GM18868 (cell line): ENCODE results near the gene MCF2L.
"Not testable (repeated sequence)": the region's sequence is repeated elsewhere in the genome, so short reads cannot be mapped to it uniquely, and the experiment has no call there.

Source experiments
- ATAC-seq: cut with Tn5 transposase; IDR thresholded peaks from one replicate; pipeline ENCODE4 v1.9.1; 2021; ENCODE audit warnings: mild to moderate bottlenecking, moderate library complexity; ENCODE audit not compliant: unreplicated experiment

Gene MCF2L

DNA sequence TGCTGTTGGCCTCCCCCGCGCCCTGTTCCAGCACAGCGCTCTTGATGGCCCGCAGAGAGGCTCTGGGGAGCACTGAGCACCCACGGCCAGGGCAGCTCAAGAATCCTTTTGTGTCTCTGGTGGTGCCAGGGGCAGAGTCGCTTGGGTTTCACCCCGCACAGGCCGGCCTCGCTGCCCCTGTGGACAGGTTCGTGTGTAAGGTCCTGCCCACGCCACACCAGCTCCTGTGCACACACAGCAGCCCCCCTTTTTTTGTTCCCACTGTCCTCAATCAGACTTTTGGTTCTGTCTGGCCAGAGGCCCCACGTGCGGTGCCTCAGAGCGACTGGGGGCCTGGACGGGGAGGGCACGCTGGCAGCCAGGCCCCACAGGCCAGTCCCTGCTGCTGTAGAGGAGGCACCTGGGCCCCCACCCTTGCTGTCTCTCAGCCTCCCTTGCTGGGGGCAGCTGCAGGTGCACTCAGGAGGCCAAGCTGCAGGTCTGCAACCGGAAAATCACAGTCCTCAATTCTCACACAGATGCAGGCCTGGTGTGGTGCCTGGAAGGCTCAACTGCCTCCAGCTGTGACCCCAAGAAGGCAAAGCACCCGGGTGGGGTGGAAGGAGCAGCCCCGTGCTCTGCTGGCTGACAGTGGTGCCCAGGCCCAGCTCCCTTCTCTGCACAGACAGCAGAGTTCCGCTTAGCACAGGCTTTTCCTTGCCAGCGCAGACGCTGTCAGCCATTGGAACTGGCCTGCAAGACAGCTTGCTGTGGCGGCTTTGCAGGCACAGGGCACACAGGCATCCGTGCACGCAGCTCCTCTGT is 124.0 kb downstream of the MCF2L start:
- ATAC-seq = no peak

DNA sequence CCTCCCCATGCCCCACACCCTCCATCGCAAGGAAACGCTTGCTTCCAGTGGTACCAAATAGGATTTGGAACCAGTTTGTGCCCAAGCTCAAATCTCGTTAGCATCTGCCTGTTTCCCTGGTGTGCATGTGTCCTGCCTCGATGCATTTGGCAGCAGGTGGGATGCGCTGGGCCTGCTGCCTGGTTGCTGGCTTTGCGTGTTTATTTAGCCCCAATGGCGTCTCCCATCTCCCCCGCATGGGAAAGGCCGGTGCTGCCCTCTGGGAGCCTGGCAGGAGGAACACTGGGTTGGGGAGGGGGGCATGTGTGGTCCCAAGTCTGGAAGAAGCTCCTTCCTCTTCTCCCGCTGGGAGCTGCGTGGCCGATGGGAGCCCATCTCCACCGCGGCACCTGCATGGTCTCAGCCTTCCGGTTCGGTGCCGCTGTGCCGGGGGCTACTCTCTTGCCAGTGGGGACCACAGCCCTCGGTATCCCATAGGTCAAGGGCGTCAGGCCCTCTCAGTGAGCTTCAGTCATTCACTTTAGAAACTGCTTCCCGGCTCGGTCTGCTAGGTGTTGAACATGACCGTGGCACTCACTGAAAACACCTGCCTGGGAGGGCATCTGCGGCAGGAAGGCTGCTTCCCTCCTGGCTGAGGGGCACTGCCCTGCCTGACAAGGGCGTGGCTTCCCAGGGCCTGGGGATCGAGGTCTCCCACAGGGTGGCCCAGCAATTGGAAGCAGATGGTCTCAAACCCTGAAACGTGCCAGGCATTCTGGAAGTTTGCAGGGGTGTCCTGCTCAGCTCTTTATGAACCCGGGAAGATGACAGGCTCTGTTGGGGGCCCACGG is 124.8 kb downstream of the MCF2L start:
- ATAC-seq = no peak

DNA sequence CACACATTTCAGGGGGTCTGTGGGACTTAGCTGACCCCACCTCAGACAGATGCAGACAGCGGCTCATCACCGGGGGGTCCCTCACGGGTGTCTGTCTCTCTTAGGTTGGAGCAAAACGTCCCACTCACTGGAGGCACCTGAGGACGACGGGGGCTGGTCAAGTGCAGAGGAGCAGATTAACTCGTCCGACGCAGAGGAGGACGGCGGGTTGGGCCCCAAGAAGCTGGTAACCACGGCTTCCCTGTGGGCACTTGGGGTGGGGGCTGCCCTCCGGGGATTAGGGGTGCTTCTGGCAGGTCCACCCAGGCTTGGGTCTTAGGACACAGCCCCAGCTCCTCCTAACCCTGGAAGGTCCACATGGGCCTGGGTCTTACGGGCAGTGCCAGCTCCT is 125.4 kb downstream of the MCF2L start:
- ATAC-seq = no peak

DNA sequence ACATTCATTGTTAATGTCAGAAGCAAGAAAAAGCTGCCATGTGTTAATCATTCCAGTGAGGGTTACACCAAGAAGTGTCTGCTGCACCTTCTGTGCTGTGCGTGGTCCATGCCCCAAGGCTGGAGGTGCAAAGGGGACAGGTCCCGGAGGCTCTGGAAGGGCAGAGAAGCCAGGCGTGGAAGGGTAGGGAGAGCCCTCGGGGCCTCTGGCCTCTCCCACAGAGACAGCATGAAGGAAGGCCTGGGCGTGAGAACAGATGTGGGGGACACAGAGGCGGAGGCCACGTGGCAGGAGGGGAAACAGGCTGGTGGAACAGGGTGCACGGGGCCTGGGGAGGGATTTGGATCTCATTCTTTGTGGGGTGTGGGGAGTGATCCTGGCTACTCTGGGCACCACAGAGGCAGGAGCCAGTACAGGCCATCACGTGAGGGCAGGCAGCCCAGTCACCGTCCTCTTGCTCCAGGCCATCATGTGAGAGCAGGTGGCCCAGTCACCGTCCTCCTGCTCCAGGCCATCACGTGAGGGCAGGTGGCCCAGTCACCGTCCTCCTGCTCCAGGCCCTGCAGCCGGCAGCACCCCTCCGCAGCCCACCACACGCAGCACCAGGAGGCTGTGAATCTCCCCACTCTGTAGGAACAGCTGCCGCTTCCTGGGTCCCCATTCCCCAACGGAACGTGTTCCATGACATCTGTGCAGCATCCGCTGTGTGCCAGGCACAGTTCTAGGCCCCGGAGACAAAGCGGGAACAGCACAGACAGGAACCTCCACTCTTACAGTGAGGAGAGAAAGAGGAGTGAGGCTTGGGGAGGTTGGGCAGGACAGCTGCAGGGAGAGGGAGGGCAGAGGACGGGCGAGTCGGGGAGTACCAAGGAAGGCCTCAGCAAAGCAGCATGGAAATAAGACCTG is 126.4 kb downstream of the MCF2L start:
- ATAC-seq = no peak

DNA sequence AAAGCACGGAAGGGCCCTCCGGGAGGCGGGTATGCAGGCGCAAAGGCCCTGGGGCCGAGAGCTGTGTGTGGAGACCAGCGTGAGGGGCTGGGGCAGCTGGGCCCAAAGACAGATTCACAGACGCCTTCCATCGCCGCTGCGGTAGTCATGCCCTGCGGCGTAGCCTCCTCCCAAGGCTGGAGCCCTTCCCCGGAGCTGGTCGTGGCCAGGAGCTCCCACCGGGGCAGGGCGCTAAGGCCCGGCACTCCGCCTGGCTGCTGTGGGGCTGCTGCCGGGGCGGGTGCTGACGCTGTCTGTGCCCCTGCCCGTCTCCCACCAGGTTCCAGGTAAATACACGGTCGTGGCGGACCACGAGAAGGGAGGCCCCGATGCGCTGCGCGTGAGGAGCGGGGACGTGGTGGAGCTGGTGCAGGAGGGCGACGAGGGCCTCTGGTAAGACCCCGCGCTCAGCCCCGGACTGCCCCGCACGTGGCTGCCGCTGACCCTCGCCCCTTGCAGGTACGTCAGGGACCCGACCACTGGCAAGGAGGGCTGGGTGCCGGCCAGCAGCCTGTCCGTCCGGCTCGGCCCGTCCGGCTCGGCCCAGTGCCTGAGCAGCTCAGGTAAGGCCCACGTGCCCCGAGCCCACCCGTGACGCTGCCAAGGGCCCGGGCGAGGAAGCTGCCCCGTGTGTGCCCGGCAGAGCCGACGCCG is 127.2 kb downstream of the MCF2L start:
- no peak for ATAC-seq

DNA sequence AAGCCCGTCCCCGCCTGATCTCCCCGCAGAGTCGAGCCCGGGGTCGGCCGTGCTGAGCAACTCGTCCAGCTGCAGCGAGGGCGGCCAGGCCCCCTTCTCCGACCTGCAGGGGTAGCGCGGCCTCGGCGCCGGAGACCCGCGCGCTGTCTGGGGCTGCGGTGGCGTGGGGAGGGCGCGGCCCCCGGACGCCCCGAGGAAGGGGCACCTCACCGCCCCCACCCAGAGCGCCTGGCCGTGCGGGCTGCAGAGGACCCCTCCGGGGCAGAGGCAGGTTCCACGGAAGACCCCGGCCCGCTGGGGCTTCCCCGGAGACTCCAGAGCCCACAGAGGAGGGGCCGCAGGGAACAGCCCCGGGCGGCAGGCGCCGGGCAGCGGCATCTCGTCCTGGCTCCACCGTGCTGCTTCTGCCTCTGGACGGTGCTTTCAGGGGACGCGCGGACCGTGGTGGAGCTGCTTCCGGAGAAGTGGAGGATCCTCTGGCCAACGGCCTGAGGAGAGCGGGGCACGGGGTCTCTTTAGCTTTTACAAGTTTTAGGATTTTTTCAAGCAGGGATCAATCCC is 127.8 kb downstream of the MCF2L start:
- no peak for ATAC-seq

DNA sequence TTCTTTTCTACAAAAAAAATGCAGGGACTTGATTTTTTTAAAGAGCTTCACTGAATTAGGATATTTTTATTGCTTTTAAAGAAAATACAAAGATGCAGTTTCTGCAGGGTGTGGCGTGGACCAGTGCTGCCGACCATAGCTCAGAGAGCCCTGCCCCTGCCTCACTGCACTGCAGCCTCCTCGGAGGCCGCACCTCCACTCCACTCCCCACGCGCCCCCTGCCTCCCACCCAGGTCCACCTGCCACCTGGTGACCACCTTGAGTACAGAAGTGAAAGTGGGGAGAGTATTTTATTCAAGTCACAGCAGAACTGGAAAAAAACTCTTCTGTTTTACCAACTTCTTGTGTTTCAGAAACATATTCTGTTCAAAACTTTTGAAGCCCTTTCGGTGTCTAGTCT is 128.6 kb downstream of the MCF2L start:
- no peak for ATAC-seq

DNA sequence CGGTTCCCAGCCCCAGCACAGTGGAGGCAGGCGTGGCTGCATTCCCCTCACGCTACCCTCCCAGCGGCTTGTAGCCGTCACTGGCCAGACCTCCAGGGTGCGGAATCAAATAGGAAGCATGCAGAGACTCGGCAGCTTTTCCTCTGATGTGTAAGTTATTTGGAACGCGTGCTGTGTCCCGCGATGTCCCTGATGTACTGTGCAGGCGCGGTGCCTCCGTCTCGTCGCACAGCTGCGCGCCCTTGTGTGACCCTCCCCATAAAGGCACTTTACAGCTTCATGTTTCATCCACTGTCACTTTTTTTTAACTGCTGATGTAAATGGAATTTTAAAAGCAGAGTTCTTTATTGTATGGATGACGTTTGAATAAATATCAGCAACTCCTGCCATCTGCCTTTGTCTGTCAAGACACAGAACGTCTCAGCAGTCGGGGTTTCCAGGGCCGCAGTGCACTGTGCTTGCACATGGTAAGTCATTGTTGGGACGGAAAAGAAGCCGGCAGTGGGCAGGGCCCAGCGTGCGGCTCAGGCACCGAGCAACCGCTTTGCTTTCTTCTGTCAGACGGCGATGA is 129.2 kb downstream of the MCF2L start:
- no peak for ATAC-seq

DNA sequence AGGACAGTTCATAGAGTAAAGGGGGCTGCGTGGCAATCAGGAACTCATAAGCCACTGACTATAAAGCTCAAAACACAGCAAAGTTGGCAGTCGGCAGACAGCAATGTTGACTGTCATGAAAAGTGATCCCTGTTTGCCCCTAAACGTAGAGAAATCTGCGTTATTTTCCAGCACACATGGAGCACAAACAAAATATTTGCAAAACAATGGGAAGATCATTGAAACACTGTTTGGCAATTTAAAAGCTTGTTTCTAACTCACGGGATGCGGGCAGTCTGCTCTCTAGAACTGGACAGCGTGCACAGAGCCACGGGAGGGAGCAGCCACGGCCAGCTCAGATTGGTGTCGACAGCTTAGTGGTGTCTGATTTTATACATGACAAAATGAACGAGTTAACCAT is 130.1 kb downstream of the MCF2L start:
- no peak for ATAC-seq

DNA sequence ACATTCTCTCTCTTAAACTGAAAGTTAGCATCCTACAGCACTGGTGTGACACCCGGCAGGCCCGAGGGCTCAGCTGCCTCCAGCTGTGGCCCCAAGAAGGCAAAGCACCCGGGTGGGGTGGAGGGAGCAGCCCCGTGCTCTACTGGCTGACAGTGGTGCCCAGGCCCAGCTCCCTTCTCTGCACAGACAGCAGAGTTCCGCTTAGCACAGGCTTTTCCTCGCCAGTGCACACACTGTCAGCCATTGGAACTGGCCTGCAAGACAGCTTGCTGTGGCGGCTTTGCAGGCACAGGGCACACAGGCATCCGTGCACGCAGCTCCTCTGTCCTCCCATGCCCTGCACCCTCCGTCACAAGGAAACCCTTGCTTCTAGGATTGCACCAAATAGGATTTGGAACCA is 133.3 kb downstream of the MCF2L start:
- not testable (repeated sequence) for ATAC-seq

DNA sequence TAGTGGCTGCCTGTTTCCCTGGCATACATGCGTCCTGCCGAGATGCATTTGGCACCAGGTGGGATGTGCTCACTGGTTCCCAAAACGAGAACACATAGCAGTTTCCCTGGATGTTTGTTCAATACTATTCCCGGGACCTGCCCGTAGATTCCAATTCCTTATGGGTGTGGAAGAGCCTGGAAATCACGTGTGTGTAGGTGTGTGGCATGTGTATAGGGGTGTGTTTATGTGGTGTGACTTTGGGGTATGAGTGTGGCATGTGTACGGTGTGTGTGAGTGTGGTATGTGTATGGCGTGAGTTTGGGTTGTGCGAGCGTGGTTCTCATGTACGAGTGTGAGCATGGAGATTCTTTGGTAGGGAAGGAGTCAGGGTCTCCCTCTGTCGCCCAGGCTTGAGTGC is 133.7 kb downstream of the MCF2L start:
- ATAC-seq = no peak

DNA sequence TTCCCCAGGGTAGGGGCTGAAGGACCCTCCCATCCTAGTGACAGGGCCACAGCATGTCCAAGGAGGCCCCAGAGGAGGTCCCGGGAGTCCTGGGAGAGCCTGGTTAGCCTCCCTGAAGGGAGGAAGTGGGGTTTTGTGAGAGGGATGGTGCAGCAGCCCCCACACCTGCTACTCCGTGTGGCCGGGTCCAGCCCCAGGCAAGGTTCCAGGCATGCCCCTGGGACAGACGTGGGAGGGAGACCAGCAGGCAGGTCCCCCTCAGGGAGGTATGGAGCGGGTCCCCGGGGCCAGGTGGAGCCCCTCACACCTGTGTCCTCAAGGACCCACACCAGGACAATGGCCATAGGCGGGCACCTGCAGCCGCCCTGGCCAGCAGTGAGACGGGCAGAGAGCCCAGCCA is 134.6 kb downstream of the MCF2L start:
- ATAC-seq = no peak

DNA sequence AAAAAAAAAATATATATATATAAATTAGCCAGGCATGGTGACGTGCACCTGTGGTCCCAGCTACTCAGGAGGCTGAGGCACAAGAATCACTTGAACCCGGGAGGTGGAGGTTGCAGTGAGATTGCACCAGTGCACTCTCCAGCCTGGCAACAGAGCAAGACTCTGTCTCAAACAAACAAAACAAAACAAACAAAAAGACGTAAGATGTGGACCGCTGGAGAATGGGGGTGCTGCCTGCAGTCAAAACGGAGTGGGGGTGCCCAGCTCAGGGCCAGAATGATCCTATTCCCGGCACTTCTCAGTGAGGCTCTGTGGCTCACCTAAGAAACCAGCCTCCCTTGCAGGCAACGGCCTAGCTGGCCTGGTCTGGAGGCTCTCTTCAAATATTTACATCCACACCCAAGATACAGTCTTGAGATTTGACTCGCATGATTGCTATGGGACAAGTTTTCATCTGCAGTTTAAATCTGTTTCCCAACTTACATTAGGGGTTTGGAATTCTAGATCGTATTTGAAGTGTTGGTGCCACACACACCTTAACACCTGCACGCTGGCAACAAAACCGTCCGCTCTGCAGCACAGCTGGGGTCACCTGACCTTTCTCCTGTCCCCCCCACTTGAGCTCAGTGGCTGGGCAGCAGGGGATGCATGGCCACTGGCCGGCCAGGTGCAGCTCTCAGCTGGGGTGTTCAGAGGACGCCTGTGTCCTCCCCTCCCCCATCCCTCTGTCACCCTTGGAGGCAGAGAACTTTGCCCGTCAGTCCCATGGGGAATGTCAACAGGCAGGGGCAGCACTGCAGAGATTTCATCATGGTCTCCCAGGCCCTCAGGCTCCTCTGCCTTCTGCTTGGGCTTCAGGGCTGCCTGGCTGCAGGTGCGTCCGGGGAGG is 136.3 kb downstream of the MCF2L start, which contains the start of gene F7:
Gene F7 (plus strand): TSS at position 760 of the 889 bp plus-strand sequence. CDS start 51 bp downstream, at position 811.
- no peak for ATAC-seq

DNA sequence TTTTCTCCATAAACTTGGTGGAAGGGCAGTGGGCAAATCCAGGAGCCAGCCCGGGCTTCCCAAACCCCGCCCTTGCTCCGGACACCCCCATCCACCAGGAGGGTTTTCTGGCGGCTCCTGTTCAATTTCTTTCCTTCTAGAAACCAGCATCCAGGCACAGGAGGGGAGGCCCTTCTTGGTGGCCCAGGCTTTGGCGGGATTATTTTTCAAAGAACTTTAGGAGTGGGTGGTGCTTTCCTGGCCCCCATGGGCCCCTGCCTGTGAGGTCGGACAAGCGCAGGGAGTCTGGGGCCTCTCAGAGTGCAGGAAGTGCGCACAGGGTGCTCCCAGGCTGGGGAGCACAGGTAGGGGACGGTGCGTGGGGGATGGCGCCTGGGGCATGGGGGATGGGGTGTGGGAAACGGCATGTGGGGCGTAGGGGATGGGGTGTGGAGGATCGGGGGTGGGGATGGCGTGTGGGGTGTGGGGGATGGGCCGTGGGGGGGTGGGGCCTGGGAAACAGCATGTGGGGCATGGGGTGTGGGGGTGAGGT is 137.0 kb downstream of the MCF2L start:
- no peak for ATAC-seq

DNA sequence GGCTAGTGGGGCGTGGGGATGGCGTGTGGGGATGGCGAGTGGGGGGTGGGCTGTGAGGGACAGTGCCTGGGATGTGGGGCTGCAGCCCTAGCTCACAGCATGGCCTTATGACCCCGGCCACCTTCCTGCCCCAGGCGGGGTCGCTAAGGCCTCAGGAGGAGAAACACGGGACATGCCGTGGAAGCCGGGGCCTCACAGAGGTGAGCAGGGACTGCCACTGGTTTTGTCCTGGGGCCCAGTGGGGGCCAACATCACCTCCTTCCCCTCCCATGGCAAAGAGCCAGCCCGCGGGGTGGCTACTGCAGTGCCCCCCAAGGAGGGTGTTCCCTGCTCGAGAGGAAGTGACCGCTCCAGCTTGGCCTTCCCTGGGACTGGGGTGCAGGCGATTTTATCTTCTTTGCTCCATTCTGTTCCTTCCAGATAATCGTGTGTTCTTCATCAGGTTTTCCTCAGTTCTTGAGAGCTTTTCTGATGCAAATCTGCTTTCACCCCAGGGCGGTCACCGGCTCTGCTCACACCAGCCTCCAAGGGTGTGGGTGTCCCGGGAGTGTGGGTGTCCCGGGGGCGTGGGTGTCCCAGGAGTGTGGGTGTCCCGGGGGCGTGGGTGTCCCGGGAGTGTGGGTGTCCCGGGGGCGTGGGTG is 137.8 kb downstream of the MCF2L start:
- ATAC-seq = no peak

DNA sequence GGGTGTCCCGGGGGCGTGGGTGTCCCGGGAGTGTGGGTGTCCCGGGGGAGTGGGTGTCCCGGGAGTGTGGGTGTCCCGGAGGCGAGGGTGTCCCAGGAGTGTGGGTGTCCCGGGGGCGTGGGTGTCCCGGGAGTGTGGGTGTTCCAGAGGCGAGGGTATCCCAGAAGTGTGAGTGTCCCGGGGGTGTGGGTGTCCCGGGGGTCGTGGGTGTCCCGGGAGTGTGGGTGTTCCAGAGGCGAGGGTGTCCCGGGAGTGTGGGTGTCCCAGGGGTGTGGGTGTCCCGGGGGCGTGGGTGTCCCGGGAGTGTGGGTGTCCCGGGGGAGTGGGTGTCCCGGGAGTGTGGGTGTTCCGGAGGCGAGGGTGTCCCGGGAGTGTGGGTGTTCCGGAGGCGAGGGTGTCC is 139.5 kb downstream of the MCF2L start:
- not testable (repeated sequence) for ATAC-seq

DNA sequence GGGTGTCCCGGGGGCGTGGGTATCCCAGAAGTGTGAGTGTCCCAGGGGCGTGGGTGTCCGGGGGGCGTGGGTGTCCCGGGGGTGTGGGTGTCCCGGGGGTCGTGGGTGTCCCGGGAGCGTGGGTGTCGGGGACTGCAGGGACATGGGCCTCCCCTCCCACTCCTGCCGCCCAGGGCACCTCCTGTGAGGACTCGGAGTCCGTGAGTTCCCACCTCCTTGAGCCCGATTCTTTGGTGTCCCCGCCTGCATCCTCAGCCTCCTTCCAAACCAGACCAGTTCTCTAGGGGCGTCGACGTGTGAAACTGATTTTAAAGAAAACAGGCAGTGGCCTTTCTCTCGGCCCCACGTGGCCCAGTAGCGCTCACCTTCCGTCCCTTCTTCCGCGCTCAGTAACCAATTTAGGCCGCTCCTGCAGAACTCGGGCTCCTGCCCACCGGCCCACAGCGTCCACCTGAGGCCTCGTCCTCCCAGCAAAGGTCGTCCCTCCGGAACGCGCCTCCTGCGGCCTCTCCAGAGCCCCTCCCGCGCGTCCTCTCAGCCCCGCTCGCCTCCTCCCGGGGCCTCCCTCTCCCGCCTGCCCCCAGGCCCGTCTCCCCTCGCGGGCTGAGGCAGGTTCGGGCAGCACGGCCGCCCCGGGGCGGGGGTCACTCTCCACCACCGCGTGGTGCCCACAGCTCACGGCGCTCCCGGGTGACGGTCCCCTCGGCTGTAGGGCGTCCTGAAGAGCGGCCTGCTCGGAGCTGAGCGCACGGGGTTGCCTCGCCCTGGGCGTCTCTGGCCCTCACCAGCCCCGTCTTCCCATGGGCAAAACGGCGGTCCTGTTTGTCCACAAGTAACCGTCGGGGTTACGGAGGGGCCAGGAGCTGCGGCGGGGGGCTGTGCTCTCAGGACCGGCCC is 140.4 kb downstream of the MCF2L start:
- ATAC-seq = no peak
